ENCODE results near the gene LTN1. TPM values are rescaled to one million over a fixed set of nuclear protein-coding genes. Genes with fewer than 3 reads are reported as not detected.

Gene LTN1
- total and polyA plus RNA-seq, 2 of the 13 experiments (the other 11 are each of a cell fraction or from before 2014, with no cell fraction given): 6.7 to 24.6 TPM

GRCh38 chr21:28884976-28885852 is 107.5 kb downstream of the LTN1 start (continued):
- TF ChIP-seq MTERF4 (CRISPR knock-in tag; IDR thresholded peaks at IDR 0.05) (peak; percentile 99), PRPF4 (IDR thresholded peaks at IDR 0.05; ENCODE audit: low read depth, low read length, poor library complexity, severe bottlenecking) (no peak), ZMYM4 (CRISPR knock-in tag; IDR thresholded peaks at IDR 0.05) (peak; percentile 99), FIP1L1 (IDR thresholded peaks at IDR 0.05; ENCODE audit: borderline replicate concordance, insufficient read depth, low read depth, low read length) (peak; percentile 86; the same call in 1 of the 2 replicates), SOX5 (CRISPR knock-in tag; IDR thresholded peaks at IDR 0.05; ENCODE audit: borderline replicate concordance) (peak; percentile 66), ZNF639 (CRISPR knock-in tag; conservative IDR thresholded peaks at IDR 0.05) (peak; percentile 91), UBTF (CRISPR knock-in tag; IDR thresholded peaks at IDR 0.05) (peak; percentile 63; the same call in 1 of the 2 replicates), TBP (CRISPR knock-in tag; IDR thresholded peaks at IDR 0.05) (no peak; the same call in 1 of the 2 replicates), ZNF687 (CRISPR knock-in tag; IDR thresholded peaks at IDR 0.05) (peak; percentile 100), ZNF672 (CRISPR knock-in tag; IDR thresholded peaks at IDR 0.05) (0 out of 2 replicates have a peak, but pooled peaks have one; percentile 67), ZNF432 (CRISPR knock-in tag; IDR thresholded peaks at IDR 0.05; ENCODE audit: borderline replicate concordance) (no peak), ZNF660 (CRISPR knock-in tag; IDR thresholded peaks at IDR 0.05; ENCODE audit: borderline replicate concordance, low read depth) (no peak; the same call in 1 of the 2 replicates), ISX (CRISPR knock-in tag; conservative IDR thresholded peaks at IDR 0.05) (peak; percentile 91; the same call in 1 of the 2 replicates), GATAD2A (CRISPR knock-in tag; IDR thresholded peaks at IDR 0.05) (peak; percentile 80), MYNN (CRISPR knock-in tag; IDR thresholded peaks at IDR 0.05; ENCODE audit: low read depth) (peak; percentile 96), ZNF275 (CRISPR knock-in tag; IDR thresholded peaks at IDR 0.05; ENCODE audit: borderline replicate concordance) (peak; percentile 94), ZNF773 (CRISPR knock-in tag; IDR thresholded peaks at IDR 0.05; ENCODE audit: borderline replicate concordance) (peak; percentile 98)

Measured in HepG2 (cell line).